Stimulated activated CD4-positive, alpha-beta T cell treated with anti-CD3 and anti-CD28 coated beads, Interleukin-15, amount 100 ng/mL, for 48 hours (primary cell): ENCODE measurements around the gene RHOH.

ENCODE experiments used
- DNase-seq, 2 donors: peaks; one replicate each; pipeline ENCODE4 v3.0.0-alpha.2; 2020; ENCODE audit warnings: low read depth in 2 of 2

RHOH gene

DNA sequence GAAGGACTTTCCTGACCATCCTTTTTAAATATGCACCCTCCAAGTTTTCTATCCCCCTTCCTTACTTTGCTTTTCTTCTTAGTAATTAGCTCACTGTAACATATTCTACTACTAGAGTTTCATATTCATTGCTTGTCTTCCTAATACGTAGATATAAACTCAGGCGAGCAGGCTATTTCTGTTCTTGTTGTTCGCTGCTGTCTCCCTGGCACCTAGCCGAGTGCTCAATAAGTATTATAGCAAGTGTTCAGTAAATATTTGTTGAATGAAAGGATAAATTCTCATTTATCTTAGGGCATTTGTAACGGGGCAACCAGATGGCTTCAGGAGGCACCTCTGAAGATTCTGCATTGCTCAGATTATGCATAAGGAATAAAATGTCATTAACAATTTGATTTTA is 6.8 kb upstream of the RHOH start:
- no peak for DNase-seq

DNA sequence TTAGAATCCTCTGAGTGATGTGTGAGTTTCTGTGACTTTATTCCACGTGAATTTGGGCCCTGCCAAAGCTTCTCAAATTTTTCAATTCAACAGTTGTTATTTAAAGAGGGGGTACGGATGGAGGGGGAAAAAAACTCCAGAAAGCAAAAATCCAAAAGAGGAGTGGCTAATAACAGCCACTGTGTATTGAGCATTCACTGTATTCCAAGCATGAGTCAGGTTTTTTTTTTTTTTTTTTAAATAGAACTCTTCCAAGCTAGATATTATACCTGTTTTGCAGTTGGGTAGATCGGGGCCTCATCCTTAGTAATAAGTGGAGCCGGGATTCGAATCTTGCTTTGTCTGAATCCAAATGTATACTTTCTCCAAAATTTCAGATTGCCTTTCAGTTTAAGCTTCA is 6.4 kb upstream of the RHOH start:
- no peak for DNase-seq

DNA sequence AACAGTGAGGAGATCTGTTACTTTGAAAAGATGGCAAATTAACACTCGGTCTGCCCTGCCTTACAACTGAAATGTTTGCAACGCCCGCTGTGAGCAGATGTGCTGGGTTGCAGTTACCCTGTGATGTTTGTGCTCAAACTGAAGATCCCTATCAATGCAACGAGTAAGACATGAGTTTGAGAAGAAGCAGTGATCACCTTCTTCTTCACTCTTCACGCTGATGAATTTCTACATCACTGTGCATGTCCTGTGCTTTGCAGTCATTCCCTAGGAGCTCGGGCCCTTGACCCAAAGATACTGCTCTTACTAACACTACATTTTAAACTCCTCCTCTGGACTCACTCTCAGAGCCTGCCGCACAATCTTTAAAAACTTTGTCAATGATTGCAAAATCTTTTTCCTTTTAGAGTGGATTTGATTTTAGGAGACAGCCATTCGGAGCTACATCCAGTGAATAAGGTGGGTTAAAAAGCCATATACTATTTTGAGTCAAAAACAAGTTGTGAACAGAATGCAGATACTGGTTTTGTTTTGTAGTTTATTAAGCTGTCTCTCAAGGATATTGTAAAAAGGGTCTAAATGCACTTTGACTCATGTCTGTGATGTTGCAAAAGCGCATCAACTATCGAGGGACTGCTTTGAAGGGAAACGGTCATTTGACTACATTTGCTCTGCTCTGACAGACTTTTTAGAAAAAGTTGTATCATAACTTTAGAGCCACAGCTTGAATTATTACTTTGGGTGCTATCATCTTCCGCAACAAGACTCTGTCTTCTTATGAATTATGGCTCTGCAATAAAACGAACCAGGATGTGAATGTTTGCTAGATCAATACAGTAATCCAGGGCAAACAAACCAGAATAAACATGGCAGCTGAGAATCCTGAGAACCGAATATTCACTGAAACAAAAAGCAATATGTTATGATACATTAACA is 5.7 kb upstream of the RHOH start:
- DNase-seq = no peak

DNA sequence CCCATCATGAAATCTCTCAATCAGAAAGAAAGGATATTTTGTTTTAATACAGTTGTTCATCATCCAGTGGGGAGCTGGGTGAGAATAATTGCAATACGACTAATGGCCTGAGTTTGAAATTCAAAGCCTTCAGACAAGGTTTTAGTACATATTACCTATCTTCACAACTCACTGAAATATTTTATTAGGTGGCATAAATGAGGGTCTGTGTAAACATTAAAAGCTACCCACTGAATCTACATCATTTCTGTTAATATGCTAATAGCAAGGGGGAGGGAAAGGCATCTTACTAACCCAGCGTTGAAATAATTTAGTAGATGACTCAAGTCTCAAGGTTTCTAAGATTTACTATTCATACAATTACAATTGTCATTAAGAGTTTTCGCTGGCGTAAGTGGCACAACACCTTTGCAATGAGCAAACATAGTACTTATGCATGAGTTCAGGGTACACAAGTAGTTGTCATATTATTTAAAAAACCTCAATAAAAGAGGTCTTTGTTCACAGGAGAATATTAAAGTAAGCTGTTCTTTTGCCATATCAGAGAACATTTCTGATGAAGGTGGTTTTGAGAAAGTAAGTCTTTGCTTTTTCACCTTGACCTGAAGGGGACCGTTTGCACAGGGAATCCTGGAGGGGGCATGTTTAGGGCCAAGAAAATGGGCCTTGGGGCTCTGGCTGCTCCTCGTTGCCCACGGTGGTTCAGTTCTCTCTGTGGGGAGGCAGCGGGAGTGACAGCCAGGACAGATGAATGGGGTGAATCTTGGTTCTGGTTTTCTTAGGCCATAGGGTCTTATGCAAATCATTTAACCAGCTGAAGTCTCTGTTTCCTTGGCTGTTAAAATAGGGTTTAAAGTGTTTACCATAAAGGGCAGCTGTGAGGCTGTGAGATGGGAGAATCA is 4.5 kb upstream of the RHOH start:
- no peak for DNase-seq

DNA sequence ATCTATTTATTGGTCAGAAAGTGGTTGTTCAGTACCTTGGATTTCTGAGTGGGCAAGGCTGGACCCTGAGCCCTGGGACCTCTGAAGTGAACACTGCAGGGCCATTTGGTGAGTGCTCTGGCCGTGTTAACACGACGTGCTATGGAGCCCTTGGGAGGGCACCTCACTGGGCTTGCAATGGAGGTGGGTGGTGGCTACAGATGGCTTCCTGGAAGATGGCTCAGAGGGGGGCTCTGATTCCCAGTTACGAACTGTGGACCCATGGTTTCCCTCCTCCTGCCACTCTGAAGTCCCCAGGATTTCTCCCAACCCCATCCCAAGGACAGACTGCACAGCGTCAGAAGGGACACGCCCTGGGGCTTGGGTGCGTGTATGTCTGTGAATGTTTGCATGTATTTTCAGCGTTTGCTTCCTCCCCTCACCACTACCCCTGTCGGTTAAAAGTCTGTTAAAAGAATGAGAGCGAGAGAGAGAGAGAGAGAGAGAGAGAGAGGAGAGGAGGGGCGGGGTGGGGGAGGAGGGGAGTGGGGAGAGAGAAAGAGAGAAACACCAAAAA is 3.7 kb upstream of the RHOH start:
- no peak for DNase-seq

DNA sequence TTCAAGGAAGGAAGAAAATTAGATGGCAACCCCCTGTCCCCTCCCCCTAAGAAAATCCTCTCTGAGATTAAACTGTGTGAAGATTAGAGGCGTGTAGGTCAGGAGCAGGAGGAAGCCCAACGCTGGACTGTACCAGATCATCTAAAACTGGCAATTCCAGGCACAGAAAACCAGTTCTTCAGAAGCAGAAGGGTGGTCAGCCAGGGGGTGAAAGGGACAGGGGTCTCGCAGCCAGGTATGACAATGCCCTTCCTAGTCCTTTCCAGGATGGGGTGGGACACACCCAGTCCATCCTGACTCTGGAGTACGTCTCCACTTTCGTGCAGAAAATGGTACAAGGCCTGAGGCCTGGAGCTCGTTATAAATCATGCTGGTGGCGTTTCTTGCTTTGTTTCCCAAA is 3.3 kb upstream of the RHOH start:
- no peak for DNase-seq

DNA sequence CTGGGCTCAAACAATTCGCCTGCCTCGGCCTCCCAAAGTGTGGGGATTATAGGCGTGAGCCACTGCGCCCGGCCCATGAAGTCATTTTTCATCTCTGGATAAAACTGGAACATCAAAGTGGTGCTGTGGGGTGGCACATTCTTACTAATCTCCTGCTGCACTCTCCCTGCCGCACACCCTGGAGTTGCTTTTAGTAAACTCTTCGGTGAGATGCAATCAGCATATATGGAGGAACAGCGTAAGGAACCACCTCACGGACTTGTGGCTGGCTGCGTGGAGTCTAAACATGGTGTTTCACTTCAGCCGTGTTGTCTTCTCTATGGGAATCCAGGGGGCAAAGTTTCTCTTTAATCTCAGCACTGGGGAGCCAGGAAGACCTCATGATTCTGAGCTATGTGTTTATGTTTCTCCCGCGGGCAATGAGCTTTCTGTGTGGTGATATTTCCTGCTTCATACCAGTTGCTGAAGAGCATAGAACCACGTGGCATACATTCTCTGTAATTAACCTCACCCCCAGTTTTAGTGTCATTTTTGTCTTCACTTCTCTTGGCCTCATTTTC is 2.1 kb upstream of the RHOH start:
- DNase-seq = no peak

DNA sequence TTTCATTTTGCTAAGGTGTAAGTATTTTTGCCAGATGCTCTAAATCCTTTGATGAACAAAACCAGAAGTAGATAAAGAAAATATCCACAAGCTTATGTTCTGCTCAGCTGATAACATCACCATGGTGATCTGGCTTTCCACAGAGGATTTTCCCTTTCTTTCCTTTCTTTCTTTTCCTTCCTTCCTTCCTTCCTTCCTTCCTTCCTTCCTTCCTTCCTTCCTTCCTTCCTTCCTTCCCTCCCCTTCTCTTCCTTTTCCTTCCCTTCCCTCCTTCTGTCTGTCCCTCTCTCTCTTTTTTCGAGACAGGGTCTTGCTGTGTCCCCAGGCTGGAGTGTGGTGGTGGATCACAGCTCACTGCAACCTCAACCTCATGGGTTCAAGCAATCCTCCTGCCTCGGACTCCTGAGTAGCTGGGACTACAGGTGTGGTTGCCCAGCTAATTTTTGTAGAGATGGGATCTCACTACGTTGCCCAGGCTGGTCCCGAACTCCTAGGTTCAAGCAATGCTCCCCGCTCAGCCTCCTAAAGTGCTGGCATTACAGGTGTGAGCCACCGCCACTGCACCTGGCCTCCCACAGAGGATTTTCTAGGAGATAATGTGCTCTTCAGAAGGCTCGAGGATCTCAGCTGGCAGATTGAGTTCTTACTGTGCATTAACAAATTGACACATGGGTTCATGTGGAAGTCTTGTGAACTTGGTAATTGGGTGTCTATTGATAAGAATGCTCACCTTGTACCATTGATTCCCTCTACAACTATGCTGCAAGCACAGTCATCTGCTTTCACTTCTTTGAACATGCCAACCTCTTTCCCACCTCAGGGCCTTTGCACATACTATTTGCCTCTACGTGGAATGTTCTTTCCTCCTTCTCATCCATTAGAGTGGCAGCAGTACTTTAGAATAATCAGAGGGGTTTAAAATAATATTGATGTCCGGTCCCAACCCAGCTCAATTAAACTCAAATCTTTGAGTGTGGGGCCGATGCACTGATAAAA is 1.4 kb upstream of the RHOH start:
- DNase-seq = no peak

DNA sequence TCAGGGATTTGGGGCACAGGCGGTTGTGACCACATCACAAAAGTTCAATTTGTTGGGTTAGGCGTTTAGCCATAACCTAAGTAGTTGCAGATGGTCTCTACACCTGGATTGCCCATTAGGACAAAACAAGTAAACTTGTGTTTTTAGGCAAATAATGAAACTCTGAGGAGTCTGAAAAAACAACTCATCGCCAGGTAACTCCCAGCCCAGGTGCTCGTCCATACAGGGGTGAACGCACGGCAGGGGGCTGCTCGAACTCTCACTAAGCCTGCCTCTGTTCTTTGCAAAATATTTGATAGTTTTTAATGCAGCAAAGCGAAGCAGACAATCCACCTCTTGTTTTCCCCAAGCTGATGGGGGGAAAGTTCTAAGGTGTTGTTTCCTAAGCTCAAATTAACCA is 559 bp upstream of the RHOH start:
- DNase-seq = no peak

DNA sequence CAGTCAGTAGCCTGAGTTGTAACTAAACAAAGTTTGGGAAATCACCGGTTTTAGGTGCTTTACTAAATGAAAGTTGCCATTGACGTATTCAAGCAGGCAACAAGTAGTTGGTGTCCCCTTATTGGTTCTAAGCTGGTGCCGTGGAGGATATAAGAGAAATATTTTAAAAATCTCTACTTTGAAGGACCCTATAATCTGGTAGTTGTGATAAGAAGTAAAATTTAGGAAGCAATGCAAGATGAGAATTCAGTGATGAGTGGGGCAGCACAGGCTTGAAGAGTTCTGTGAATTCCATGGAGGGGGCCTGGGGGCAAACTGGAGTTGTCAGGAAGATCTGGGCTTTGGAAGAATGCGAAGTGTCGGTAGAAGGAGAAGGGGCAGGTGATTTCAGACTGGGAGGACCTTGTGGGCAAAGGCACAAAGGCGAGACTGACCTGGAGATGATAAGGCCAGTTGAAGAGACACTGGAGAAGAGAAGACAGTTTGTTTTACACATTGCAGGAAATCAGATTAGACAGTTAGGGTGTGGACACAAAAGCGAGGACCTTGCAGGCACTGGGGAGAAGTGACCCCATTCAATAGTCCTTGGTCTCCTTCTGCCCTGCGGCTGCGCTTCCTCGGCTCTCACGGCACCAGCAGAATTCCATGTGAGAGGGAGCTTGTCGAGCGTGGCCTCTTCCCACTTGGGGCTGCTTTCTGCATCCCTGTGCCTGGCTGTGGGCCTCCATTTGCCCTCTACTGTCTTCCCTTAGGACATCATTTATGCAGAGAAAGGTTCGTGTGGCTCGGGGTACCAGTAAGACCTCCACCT is 1.3 kb downstream of the RHOH start:
- DNase-seq = no peak

DNA sequence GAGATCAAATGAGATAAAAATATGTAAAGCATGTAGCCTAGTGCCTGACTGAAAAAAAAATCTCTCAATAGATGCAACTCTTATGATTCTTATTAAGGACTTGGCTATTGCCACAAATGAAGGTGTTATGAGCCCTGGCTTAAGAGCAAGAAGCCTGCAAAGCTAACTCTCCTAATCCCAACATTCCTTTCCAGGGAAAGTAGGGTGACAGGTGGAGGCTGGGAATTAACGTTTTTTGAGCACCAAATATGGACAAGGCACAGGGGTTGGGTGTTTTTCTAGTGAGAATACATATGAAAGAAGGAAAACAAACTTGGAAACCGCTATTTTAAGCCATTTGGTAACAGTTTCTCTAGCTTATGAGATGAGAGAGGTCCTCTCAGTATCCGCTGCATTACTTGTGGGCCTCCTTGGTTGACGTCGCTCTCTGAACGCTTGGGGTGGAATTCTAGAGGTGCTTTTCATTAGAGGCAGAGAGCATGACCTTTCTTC is 2.4 kb downstream of the RHOH start:
- DNase-seq = no peak

DNA sequence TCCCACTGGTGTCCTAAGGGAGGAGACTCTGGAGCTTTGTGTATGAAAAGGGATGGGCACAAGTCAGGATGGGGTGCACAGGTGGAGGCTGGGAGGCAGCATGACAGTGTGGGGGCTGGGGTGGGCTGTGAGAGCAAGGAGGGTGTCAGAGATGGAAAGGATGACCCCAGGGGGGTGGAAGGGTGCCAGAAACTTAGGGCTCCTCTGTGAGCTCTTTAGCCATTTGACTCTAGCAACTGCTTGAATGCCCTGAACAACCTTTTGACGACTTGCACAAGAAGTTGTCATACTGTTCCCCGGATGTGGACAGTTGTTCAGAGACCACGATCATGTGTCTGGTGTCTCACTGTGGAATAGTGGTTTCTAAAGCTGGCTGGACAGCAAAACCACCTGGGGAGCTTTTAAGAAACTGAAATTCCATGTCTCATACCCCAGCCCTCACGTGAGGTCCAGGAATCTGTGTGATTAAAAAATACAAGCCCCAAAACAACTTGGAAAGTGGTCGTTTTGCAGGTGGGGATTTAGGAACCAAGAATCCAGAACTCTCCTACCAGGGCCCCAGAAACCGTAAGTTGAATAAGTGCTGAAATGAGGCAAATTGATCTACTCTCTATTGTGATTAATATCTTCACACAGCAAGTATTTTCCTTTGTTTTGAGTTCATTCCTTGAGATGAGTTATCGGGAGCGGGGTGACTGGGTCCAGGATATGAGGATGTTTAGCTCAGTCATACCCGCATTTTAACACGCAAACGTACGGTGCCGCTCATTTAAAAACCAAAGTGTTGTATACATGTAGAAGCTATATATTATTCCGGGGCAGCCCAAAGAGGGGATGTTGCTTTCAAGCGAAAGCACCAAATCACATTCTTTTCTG is 3.4 kb downstream of the RHOH start:
- DNase-seq = peak; percentile 61 to 63

DNA sequence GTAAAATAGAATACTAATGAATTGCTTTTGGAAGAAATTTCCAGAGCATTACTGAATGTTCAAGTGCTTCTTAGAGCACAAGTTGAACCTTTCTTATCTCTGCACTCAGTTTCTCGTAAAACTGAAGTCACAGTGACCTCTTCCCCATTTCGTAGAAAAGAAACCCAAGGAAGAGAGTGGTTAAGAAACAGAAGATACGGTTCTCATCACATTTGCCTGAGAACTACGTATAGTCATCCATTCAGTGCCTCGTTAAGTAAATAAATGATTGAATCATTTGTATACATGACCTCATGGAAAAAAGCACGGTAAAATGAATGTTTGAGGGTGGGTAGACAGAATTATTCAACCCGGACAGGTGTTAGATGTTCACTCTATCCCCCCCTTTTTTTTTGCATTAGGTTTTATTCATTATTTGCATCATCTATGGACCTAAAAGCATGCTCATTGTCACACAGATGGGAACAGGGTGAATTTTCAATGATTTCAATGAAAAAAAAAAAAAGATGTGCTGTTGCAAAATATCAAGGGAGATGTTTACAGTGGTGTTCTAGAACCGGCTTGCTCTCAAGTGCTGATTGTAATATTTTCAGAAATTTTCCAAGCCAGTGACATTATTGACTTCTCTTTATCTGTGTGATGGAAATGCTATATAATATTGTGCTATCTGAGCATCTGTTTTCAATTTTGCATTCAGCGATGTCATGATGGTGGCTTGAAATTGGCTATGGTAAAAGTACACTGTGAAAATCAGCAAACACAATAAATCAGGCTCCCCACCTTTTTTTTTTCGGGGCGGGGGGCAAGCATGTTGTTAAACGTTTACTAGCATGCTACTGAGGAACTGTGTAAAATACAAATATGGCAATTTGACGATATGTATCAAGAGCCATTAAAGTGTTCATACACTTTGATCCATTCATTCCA is 4.3 kb downstream of the RHOH start:
- DNase-seq = no peak

DNA sequence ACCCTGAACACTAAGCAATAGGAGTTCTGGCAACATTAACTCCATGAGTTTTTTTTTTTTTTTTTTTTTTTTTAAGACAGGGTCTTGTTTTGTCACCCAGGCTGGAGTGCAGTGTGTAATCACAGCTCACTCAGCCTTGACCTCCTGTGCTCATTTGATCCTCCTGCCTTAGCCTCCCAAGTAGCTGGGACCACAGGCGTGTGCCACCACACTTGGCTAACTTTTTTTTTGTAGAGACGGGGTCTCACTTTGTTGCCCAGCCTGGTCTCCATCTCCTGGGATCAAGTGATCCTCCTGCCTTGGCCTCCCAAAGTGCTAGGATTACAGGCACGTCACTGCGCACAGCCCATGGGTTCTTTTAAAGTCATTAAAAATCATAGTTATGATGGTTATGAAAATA is 5.1 kb downstream of the RHOH start:
- no peak for DNase-seq

DNA sequence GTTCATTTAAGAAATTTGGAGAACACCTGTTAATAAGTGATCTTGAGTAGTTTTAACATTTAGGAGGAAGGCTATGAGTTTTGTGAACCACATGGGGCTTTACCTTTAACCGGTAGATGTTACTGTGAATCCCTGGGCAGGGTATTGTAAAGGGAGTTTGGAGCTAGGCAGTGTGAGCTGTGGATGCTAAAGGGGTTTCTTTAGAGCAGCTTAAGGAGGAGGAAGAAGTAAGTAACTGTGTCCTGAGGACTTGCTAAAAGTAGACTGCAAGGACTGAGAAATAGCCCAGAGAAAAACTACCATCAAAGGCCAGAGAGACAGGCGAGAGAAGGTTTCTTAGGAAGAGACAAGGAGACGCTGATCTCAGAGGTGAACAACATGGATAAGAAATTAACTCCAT is 5.6 kb downstream of the RHOH start:
- no peak for DNase-seq

DNA sequence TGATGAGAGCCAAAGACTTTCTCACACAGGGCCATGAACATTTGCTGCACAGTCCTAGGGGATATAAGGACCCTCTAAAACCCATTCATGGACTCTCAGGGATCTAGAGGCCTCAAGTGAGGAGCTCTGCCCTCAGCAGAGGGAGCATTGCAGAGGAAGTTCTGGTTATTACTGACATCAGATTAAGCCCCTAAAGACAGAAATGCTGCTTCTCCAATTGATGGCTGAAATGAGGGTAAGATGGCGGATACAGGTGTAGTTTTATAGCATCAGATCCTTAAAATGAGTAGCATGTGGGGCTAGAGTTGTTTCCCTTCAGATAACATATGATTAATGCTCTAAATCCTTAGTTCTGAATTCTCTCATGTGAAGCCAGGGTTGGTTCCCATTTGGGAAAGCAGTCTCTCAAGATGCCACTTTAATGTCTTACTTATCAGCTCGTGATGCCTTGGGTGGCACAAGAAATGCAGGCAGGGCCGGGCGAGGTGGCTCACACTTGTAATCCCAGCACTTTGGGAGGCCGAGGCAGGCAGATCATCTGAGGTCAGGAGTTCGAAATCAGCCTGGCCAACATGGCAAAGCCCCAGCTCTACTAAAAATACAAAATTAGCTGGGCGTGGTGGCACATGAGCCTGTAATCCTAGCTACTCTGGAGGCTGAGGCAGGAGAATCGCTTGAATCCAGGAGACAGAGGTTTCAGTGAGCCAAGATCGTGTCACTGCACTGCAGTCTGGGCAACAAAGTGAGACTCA is 7.9 kb downstream of the RHOH start:
- DNase-seq = no peak
